B cell (primary cell): ENCODE results near the gene MAMLD1. TPM values are rescaled to one million over a fixed set of nuclear protein-coding genes. Genes with fewer than 3 reads are reported as not detected.

Source experiments
- ATAC-seq: fragments of 200-7000 bp; cut with Tn5 transposase; one replicate; pipeline ENCODE4 v1.10.0; 2021; ENCODE audit warnings: low read depth, mild to moderate bottlenecking, moderate number of reproducible peaks, moderate library complexity
- CTCF ChIA-PET: fragments of 350-600 bp; sonication (Branson Sonifier 250); formaldehyde crosslinking; loops from one replicate; lab custom pipeline; 2021; ENCODE audit warnings: antibody characterized with exemption, inconsistent platforms; lab: Charles Lee
- POLR2A ChIA-PET: fragments of 350-600 bp; sonication (Branson Sonifier 250); formaldehyde crosslinking; loops from one replicate; lab custom pipeline; 2021; ENCODE audit warnings: antibody characterized with exemption; lab: Charles Lee
- DNase-seq: peaks from one replicate; pipeline ENCODE4 v3.0.0; 2013
- H2AFZ ChIP-seq: 2 replicates; pipeline ENCODE4 v1.6.1; 2012; ENCODE audit warnings: mild to moderate bottlenecking, low read depth, low read length; ENCODE audit not compliant: insufficient read depth, poor library complexity, severe bottlenecking
- H3K27ac ChIP-seq, 2 donors: 1 replicate in 1 of 2; 2 replicates in 1 of 2; pipeline ENCODE4 v1.5.1; 2012 to 2013; ENCODE audit warnings: low read length in 2 of 2, mild to moderate bottlenecking in 2 of 2, moderate library complexity in 1 of 2
- H3K27me3 ChIP-seq, 4 experiments: fragments of 200-600 bp in 1 of 4; sonication (generic) in 1 of 4; replicated peaks in 1 of 4; 1 replicate in 2 of 4; 2 replicates in 2 of 4; pipeline versions ENCODE4 v1.6.1 to v1.7.0; 2013 to 2016; ENCODE audit warnings: low read length in 3 of 4, mild to moderate bottlenecking in 2 of 4, mixed read lengths in 1 of 4, moderate library complexity in 1 of 4; ENCODE audit not compliant: insufficient read depth in 4 of 4, control insufficient read depth in 3 of 4; ENCODE audit errors: control extremely low read depth in 1 of 4
- H3K36me3 ChIP-seq, 2 experiments: replicated peaks in 1 of 2; 1 replicate in 1 of 2; 2 replicates in 1 of 2; pipeline versions ENCODE4 v1.6.1 to v1.7.1; 2013; ENCODE audit warnings: low read length in 1 of 2; ENCODE audit not compliant: insufficient read depth in 2 of 2, control insufficient read depth in 1 of 2; ENCODE audit errors: control extremely low read depth in 1 of 2, extremely low read depth in 1 of 2
- H3K4me1 ChIP-seq, 2 donors: fragments of 200-600 bp in 1 of 2; sonication (generic) in 1 of 2; 1 replicate in 1 of 2; 2 replicates in 1 of 2; pipeline versions ENCODE4 v1.5.1 to v1.6.1; 2013 to 2017; ENCODE audit warnings: low read length in 2 of 2; ENCODE audit not compliant: control insufficient read depth in 2 of 2, insufficient read depth in 2 of 2
- H3K4me2 ChIP-seq: replicated peaks from 2 replicates; pipeline ENCODE3; 2012; ENCODE audit warnings: mild to moderate bottlenecking, low read depth, low read length; ENCODE audit not compliant: poor library complexity, severe bottlenecking
- H3K4me3 ChIP-seq, 5 experiments: fragments of 200-600 bp in 1 of 5; sonication (generic) in 1 of 5; 1 replicate in 3 of 5; 2 replicates in 2 of 5; pipeline versions ENCODE4 v1.5.1 to v1.7.0; 2011 to 2016; ENCODE audit warnings: low read length in 4 of 5, mild to moderate bottlenecking in 4 of 5, low read depth in 2 of 5, control low read depth in 1 of 5, moderate library complexity in 1 of 5; ENCODE audit not compliant: insufficient read depth in 1 of 5; ENCODE audit errors: control extremely low read depth in 1 of 5, extremely low read depth in 1 of 5
- H3K79me2 ChIP-seq: fragments of 200-600 bp; sonication (generic); one replicate; pipeline ENCODE4 v1.6.0; 2016; ENCODE audit warnings: low read length; ENCODE audit not compliant: control insufficient read depth, insufficient read depth
- H3K9ac ChIP-seq: fragments of 200-600 bp; sonication (generic); 2 replicates; pipeline ENCODE4 v1.6.1; 2017; ENCODE audit warnings: mild to moderate bottlenecking, low read length, moderate library complexity
- H3K9me3 ChIP-seq, 3 donors: one replicate each; pipeline versions ENCODE4 v1.6.1 to v1.7.1; 2013; ENCODE audit warnings: low read length in 2 of 3; ENCODE audit not compliant: control insufficient read depth in 2 of 3, insufficient read depth in 1 of 3; ENCODE audit errors: control extremely low read depth in 1 of 3
- H4K20me1 ChIP-seq: 2 replicates; pipeline ENCODE4 v1.6.0; 2012; ENCODE audit warnings: mild to moderate bottlenecking, low read length; ENCODE audit not compliant: insufficient read depth, control insufficient read depth, poor library complexity, severe bottlenecking
- H3K27ac Mint-ChIP-seq: one replicate; pipeline ENCODE4 v1.8.0; 2021; ENCODE audit warnings: mixed read lengths
- H3K27me3 Mint-ChIP-seq: one replicate; pipeline ENCODE4 v1.8.0; 2021; ENCODE audit warnings: mixed read lengths
- H3K4me1 Mint-ChIP-seq: one replicate; pipeline ENCODE4 v1.8.0; 2021; ENCODE audit warnings: mixed read lengths
- H3K4me3 Mint-ChIP-seq: one replicate; pipeline ENCODE4 v1.8.0; 2021; ENCODE audit warnings: mixed read lengths
- H3K9me3 Mint-ChIP-seq: one replicate; pipeline ENCODE4 v1.8.0; 2022; ENCODE audit warnings: mixed read lengths; ENCODE audit not compliant: insufficient read depth
- EZH2 ChIP-seq: IDR thresholded peaks from 2 replicates; pipeline ENCODE4 v1.6.1; 2012; ENCODE audit warnings: borderline replicate concordance, low read depth, mild to moderate bottlenecking, moderate library complexity, low read length; ENCODE audit not compliant: insufficient read depth, poor library complexity, severe bottlenecking
- WGBS: methylation state at CpG from one replicate; pipeline ENCODE4 v1.1.5; 2013; ENCODE audit warnings: missing lambda C conversion rate; ENCODE audit not compliant: insufficient coverage; 5-methylcytosine and 5-hydroxymethylcytosine counted together
- intact Hi-C: fragments of 100-400 bp; cut with micrococcal nuclease; formaldehyde crosslinking; loops from one replicate; pipeline ENCODE4 v1.10.0; 2022
- polyA plus RNA-seq: library from polyadenylated mRNA; depleted of rRNA; stranded (reverse); fragments of >200 nt; gene quantifications from 2 replicates; pipeline ENCODE4 v1.2.3, GENCODE V29; 2012
- total RNA-seq, 2 donors: library from RNA; stranded (reverse); fragments of 120-200 nt in 1 of 2; gene quantifications; 1 replicate in 1 of 2; 2 replicates in 1 of 2; pipeline versions ENCODE4 v1.2.3 to v1.2.4, GENCODE V29; 2013 to 2022
- TF ChIP-seq, protein P1 (sequence below): fragments of 200-600 bp; IDR thresholded peaks from one replicate; pipeline ENCODE4 v1.8.0; 2022; ENCODE audit warnings: antibody characterized with exemption, mild to moderate bottlenecking

MAMLD1 gene
- total and polyA plus RNA-seq, 2 donors (not counting 1 experiment from before 2014, with no cell fraction given), result 1.4 to 1.9 TPM

DNA sequence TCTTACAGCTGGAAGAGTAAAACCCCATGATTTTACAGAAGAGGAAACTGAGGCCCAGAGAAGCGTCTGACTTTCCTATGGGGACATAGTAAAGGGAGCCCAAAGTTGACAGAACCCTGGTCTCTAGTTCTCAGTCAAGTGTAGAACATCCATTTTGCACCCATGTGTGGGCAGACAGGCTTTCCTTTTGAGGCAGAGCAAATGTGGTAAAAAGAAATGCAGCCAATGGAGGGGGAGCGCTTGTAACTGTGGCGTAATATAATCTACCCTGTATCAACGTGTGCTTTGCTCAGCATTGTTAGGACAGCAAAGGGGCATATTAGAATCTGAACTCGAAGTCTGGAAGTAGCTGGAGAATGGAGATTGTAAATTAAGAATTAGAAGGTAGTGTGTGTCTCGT, 8.8 kb downstream of the MAMLD1 start:
- TF ChIP-seq, protein P1, sequence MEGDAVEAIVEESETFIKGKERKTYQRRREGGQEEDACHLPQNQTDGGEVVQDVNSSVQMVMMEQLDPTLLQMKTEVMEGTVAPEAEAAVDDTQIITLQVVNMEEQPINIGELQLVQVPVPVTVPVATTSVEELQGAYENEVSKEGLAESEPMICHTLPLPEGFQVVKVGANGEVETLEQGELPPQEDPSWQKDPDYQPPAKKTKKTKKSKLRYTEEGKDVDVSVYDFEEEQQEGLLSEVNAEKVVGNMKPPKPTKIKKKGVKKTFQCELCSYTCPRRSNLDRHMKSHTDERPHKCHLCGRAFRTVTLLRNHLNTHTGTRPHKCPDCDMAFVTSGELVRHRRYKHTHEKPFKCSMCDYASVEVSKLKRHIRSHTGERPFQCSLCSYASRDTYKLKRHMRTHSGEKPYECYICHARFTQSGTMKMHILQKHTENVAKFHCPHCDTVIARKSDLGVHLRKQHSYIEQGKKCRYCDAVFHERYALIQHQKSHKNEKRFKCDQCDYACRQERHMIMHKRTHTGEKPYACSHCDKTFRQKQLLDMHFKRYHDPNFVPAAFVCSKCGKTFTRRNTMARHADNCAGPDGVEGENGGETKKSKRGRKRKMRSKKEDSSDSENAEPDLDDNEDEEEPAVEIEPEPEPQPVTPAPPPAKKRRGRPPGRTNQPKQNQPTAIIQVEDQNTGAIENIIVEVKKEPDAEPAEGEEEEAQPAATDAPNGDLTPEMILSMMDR, result no peak
- TF ChIP-seq EZH2, result no peak
- Mint-ChIP-seq H3K27me3 (peaks cover 7% of the 10 kb centered on the region), H3K4me1 (peaks cover 2% of the 10 kb centered on the region), H3K9me3 (no peaks in the 10 kb centered on the region), H3K27ac (no peak overlapping the region), H3K4me3 (no peak overlapping the region)
- H4K20me1 ChIP-seq, result no peaks in the 10 kb centered on the region
- 89% methylated on average over 3 of the region's 6 CpGs for WGBS
- no peak overlapping the region for H3K27ac ChIP-seq
- no peaks in the 10 kb centered on the region for H3K4me1 ChIP-seq
- no peaks in the 10 kb centered on the region for H3K27me3 ChIP-seq
- intact Hi-C loops, result no loop called here
- H3K79me2 ChIP-seq, result no peaks in the 10 kb centered on the region
- ChIA-PET POLR2A (no interaction called here), CTCF (no interaction called here)
- ATAC-seq (no peak), DNase-seq (no peak)
- no peak overlapping the region for H3K4me3 ChIP-seq
- no peak overlapping the region for H3K9ac ChIP-seq
- no peak overlapping the region for H2AFZ ChIP-seq
- H3K4me2 ChIP-seq, result no peak overlapping the region
- no peaks in the 10 kb centered on the region for H3K36me3 ChIP-seq
- H3K9me3 ChIP-seq, result no peaks in the 10 kb centered on the region

DNA sequence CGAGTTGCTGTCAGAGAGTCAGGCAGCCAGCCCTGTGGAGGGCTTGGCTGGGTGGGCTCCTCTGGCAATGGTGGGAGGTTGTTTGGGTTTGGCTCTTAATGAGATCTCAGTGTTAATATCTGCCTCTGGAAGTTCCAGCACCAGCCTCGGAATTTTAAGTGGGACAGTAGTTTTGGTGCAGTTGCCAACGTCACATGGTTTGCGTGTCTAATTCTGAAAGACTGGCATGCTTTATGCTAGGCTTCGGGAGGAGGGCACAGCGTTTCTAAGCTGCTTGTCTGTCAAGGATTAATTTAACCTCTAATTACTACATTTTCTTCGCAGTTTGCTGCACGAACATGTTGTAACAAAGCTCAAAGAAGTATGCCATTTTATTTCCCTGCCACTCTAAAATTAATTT, 9.2 kb downstream of the MAMLD1 start:
- no peaks in the 10 kb centered on the region for H4K20me1 ChIP-seq
- no peak for TF ChIP-seq EZH2
- TF ChIP-seq, protein P1, result no peak
- ChIA-PET POLR2A (no interaction called here), CTCF (no interaction called here)
- H3K4me1 Mint-ChIP-seq, result no peaks in the 10 kb centered on the region
- intact Hi-C loops, result no loop called here
- no peak overlapping the region for H3K4me3 ChIP-seq
- no peaks in the 10 kb centered on the region for H3K9me3 Mint-ChIP-seq
- H3K36me3 ChIP-seq, result no peaks in the 10 kb centered on the region
- 87% methylated on average over 3 of the region's 8 CpGs for WGBS
- no peak overlapping the region for H3K27ac ChIP-seq
- H3K27me3 ChIP-seq, result no peaks in the 10 kb centered on the region
- no peak overlapping the region for H2AFZ ChIP-seq
- peaks cover 7% of the 10 kb centered on the region for H3K27me3 Mint-ChIP-seq
- no peak overlapping the region for H3K4me3 Mint-ChIP-seq
- no peak overlapping the region for H3K4me2 ChIP-seq
- H3K4me1 ChIP-seq, result no peaks in the 10 kb centered on the region
- no peaks in the 10 kb centered on the region for H3K79me2 ChIP-seq
- no peaks in the 10 kb centered on the region for H3K9me3 ChIP-seq
- no peak overlapping the region for H3K27ac Mint-ChIP-seq
- no peak for DNase-seq
- no peak overlapping the region for H3K9ac ChIP-seq
- no peak for ATAC-seq
